Peyer's patch (tissue), 4 donors: ENCODE measurements around the gene ALMS1.

ENCODE experiments used
- POLR2A ChIP-seq, 2 donors: fragments of 450-650 bp; IDR thresholded peaks; one replicate each; pipeline ENCODE4 v1.5.1; 2017; ENCODE audit warnings: antibody characterized with exemption in 2 of 2, mild to moderate bottlenecking in 2 of 2, moderate library complexity in 2 of 2
- TF ChIP-seq, protein P1 (sequence below), 6 experiments: fragments of 450-650 bp in 4 of 6; fragments of 200-600 bp in 2 of 6; sonication (generic) in 1 of 6; IDR thresholded peaks; one replicate each; pipeline ENCODE4 v1.5.1; 2017 to 2019; ENCODE audit warnings: antibody characterized with exemption in 6 of 6, mild to moderate bottlenecking in 3 of 6, moderate library complexity in 1 of 6

DNA sequence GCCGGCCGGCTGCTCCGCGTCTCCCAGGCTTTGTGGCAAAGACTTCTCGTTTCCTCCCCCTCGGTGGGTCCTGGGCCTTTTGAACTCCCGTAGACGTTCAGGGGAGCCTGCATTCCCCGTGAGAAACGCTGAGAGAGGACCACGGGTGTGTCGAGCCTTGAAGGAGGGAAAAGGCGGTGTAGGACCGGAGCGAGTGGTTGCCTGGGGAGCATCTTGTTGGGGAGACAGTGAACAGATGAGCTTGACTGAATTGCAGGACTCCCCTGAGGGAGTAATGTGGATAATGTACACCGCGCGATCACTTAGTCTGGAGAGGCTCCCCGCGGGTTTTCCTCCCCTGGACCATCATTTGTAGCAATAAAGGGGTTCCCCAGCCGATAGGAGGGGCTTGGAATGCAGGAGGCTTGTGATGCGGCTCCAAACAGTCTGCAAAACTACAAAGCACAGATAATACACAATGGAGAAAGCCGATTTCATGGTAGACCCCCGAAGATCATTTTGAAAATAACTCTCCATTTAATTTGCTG, 769 bp downstream of the ALMS1 start:
- TF ChIP-seq, protein P1, sequence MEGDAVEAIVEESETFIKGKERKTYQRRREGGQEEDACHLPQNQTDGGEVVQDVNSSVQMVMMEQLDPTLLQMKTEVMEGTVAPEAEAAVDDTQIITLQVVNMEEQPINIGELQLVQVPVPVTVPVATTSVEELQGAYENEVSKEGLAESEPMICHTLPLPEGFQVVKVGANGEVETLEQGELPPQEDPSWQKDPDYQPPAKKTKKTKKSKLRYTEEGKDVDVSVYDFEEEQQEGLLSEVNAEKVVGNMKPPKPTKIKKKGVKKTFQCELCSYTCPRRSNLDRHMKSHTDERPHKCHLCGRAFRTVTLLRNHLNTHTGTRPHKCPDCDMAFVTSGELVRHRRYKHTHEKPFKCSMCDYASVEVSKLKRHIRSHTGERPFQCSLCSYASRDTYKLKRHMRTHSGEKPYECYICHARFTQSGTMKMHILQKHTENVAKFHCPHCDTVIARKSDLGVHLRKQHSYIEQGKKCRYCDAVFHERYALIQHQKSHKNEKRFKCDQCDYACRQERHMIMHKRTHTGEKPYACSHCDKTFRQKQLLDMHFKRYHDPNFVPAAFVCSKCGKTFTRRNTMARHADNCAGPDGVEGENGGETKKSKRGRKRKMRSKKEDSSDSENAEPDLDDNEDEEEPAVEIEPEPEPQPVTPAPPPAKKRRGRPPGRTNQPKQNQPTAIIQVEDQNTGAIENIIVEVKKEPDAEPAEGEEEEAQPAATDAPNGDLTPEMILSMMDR (IDR thresholded peaks at IDR 0.05), result no peak
- no peak for TF ChIP-seq POLR2A (IDR thresholded peaks at IDR 0.05)
